K562 (cell line): ENCODE measurements around the gene SCPEP1. TPM values are rescaled to one million over a fixed set of nuclear protein-coding genes. Genes with fewer than 3 reads are reported as not detected.
A peak's percentile ranks its signal among the peaks of the same experiment; 100 is the strongest.

Experiments
- ATAC-seq: fragments of 200-7000 bp; cut with Tn5 transposase; 3 replicates; pipeline ENCODE4 v1.9.1; 2020; ENCODE audit warnings: moderate library complexity
- BruUV-seq: library from RNA; stranded (reverse); fragments of 400-500 nt; replicated peaks from 2 replicates; lab custom pipeline; 2021; lab: Mats Ljungman, UMichigan
- CTCF ChIA-PET: fragments of 300-600 bp; formaldehyde crosslinking; extraction: SDS; loops from one replicate; lab custom pipeline; 2021; ENCODE audit warnings: low intra/inter-chr PET ratio; lab: Yijun Ruan, JAX
- POLR2A ChIA-PET: fragments of 300-600, 350-650 bp; sonication (Branson Sonifier 250); formaldehyde crosslinking; extraction: SDS; loops from one replicate; lab custom pipeline; 2021; ENCODE audit warnings: antibody characterized with exemption, inconsistent platforms; lab: Yijun Ruan, JAX
- DNase-seq, 4 experiments: peaks; one replicate each; pipeline versions ENCODE4 v3.0.0 to v3.0.0-alpha.2; 2011 to 2018; ENCODE audit warnings: low spot score in 3 of 4, mixed read lengths in 3 of 4; ENCODE audit errors: extremely low read depth in 1 of 4
- FAIRE-seq: peaks from 2 replicates; lab custom pipeline; 2011; peaks lifted over from hg19 to GRCh38; lab: Jason Lieb, UNC
- H2AFZ ChIP-seq: 2 replicates; pipeline ENCODE4 v1.6.0; 2011; ENCODE audit warnings: low read depth, low read length, control low read depth, inconsistent platforms
- H3K27ac ChIP-seq: fragments of 200-600 bp; 3 replicates; pipeline ENCODE4 v1.8.0; 2011; ENCODE audit warnings: low read depth, mild to moderate bottlenecking, control low read depth, inconsistent platforms, low read length, moderate library complexity, mixed read lengths; ENCODE audit errors: extremely low read depth
- H3K27me3 ChIP-seq, 2 experiments: fragments of 300-600 bp in 1 of 2; 2 replicates in 1 of 2; 3 replicates in 1 of 2; pipeline versions ENCODE4 v1.6.0 to v1.8.0; 2011; ENCODE audit warnings: inconsistent platforms in 2 of 2, low read length in 2 of 2, mild to moderate bottlenecking in 1 of 2, mixed read lengths in 1 of 2, moderate library complexity in 1 of 2; ENCODE audit not compliant: control insufficient read depth in 2 of 2, insufficient read depth in 2 of 2
- H3K36me3 ChIP-seq: fragments of 300-600 bp; 3 replicates; pipeline ENCODE4 v1.8.0; 2011; ENCODE audit warnings: mild to moderate bottlenecking, low read length, inconsistent platforms; ENCODE audit not compliant: control insufficient read depth, insufficient read depth
- H3K4me1 ChIP-seq, 2 experiments: fragments of 200-600 bp in 1 of 2; replicated peaks in 1 of 2; 2 replicates in 1 of 2; 3 replicates in 1 of 2; pipeline versions ENCODE4 v1.5.1 to v1.8.0; 2011; ENCODE audit warnings: inconsistent platforms in 2 of 2, low read length in 2 of 2, mild to moderate bottlenecking in 1 of 2, mixed read lengths in 1 of 2, moderate library complexity in 1 of 2; ENCODE audit not compliant: control insufficient read depth in 2 of 2, insufficient read depth in 2 of 2
- H3K4me2 ChIP-seq: 2 replicates; pipeline ENCODE4 v1.6.1; 2011; ENCODE audit warnings: low read length, control low read depth, inconsistent platforms, mixed read lengths; ENCODE audit not compliant: insufficient read depth
- H3K4me3 ChIP-seq: fragments of 200-600 bp; sonication (generic), shearing (Covaris generic); 2 replicates; pipeline ENCODE4 v1.5.1; 2016; ENCODE audit warnings: control low read depth, inconsistent platforms
- H3K79me2 ChIP-seq: fragments of 200-600 bp; 3 replicates; pipeline ENCODE4 v1.8.0; 2011; ENCODE audit warnings: low read length, inconsistent platforms; ENCODE audit not compliant: control insufficient read depth, insufficient read depth
- H3K9ac ChIP-seq, 2 experiments: 2 replicates each; pipeline versions ENCODE4 v1.6.0 to v1.6.1; 2011; ENCODE audit warnings: low read depth in 2 of 2, low read length in 2 of 2, control low read depth in 1 of 2, inconsistent platforms in 1 of 2, mild to moderate bottlenecking in 1 of 2, mixed read lengths in 1 of 2; ENCODE audit not compliant: insufficient read depth in 1 of 2
- H3K9me1 ChIP-seq: one replicate; pipeline ENCODE4 v1.6.0; 2011; ENCODE audit warnings: inconsistent platforms, mild to moderate bottlenecking, low read length, moderate library complexity; ENCODE audit not compliant: control insufficient read depth, insufficient read depth
- H3K9me3 ChIP-seq: replicated peaks from 2 replicates; pipeline ENCODE4 v1.5.1; 2011; ENCODE audit warnings: low read depth, low read length, inconsistent platforms; ENCODE audit not compliant: control insufficient read depth, insufficient read depth
- H4K20me1 ChIP-seq: replicated peaks from 2 replicates; pipeline ENCODE4 v1.6.1; 2011; ENCODE audit warnings: low read length, inconsistent platforms, mixed read lengths; ENCODE audit not compliant: control insufficient read depth, insufficient read depth
- PBX2 ChIP-seq, 2 experiments: IDR thresholded peaks in 1 of 2; conservative IDR thresholded peaks in 1 of 2; 2 replicates each; pipeline ENCODE4 v1.6.1; 2016; ENCODE audit warnings: low read depth in 2 of 2, mild to moderate bottlenecking in 1 of 2, missing compliant biosample characterization in 1 of 2, missing genetic modification characterization in 1 of 2, moderate library complexity in 1 of 2
- ZBTB43 ChIP-seq: sonication (generic); formaldehyde crosslinking; IDR thresholded peaks from 2 replicates; pipeline ENCODE4 v1.8.0; 2023; ENCODE audit warnings: mild to moderate bottlenecking, missing genetic modification reagents
- ZNF384 ChIP-seq: IDR thresholded peaks from 2 replicates; pipeline ENCODE4 v1.6.1; 2012; ENCODE audit warnings: low read depth, low read length, improper control_type of control experiment
- WGBS: fragments of 100-300 bp; shearing (Covaris generic); methylation state at CpG from one replicate; pipeline ENCODE4 v1.1.6; 2016; ENCODE audit warnings: low coverage, mixed read lengths; ENCODE audit not compliant: insufficient coverage; ENCODE audit errors: missing lambda C conversion rate; 5-methylcytosine and 5-hydroxymethylcytosine counted together
- in situ Hi-C: fragments of 300-500 bp; cut with MboI; formaldehyde crosslinking; loops from 4 replicates; pipeline ENCODE4 v1.15.0; 2018; ENCODE audit warnings: inconsistent platforms, mixed read lengths
- intact Hi-C: fragments of 100-400 bp; cut with micrococcal nuclease; formaldehyde crosslinking; loops from 2 replicates; pipeline ENCODE4 v1.14.2; 2022
- polyA plus RNA-seq, 8 experiments: library from polyadenylated mRNA; depleted of rRNA in 4 of 8; stranded (reverse) in 5 of 8; unstranded in 3 of 8; fragments of >200 nt; fragmentation: Nextera tagmentation in 2 of 8; fragmentation: Illumina TruSeq in 1 of 8; extraction: Ambion mirVana in 2 of 8; extraction: Trizol in 1 of 8; gene quantifications; 2 replicates each; pipeline versions ENCODE4 v1.2.1 to v1.2.3, GENCODE V29; 2011 to 2014; ENCODE audit warnings: inconsistent platforms in 1 of 8, missing spikeins in 1 of 8
- total RNA-seq, 7 experiments: library from RNA; depleted of rRNA in 6 of 7; stranded (reverse); fragments of >200 nt in 6 of 7; fragmentation: Illumina TruSeq in 2 of 7; extraction: Trizol in 2 of 7; gene quantifications; 2 replicates each; pipeline versions ENCODE4 v1.2.1 to v1.2.3, GENCODE V29; 2011 to 2021; ENCODE audit warnings: low replicate concordance in 1 of 7
- TF ChIP-seq, protein P1 (sequence below): fragments of 450-650 bp; IDR thresholded peaks from 2 replicates; pipeline ENCODE4 v1.6.1; 2016

Gene SCPEP1
- total and polyA plus RNA-seq, 9 of the 15 experiments (the other 6 are each of a cell fraction or from before 2014, with no cell fraction given), result 5.1 to 14.8 (median 7.2) TPM

GRCh38 chr17:57034807-57035754 lies 57.1 kb downstream of the SCPEP1 start:
- peak; percentile 65 for TF ChIP-seq ZNF384
- TF ChIP-seq, protein P1, sequence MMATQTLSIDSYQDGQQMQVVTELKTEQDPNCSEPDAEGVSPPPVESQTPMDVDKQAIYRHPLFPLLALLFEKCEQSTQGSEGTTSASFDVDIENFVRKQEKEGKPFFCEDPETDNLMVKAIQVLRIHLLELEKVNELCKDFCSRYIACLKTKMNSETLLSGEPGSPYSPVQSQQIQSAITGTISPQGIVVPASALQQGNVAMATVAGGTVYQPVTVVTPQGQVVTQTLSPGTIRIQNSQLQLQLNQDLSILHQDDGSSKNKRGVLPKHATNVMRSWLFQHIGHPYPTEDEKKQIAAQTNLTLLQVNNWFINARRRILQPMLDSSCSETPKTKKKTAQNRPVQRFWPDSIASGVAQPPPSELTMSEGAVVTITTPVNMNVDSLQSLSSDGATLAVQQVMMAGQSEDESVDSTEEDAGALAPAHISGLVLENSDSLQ, result peak; percentile 86
- TF ChIP-seq PBX2 (CRISPR knock-in tag; IDR thresholded peaks at IDR 0.05; ENCODE audit: low read depth), result no peak
- TF ChIP-seq PBX2 (tag; conservative IDR thresholded peaks at IDR 0.05; ENCODE audit: low read depth), result 0 out of 2 replicates have a peak, but pooled peaks have one; percentile 10
- TF ChIP-seq ZBTB43 (CRISPR knock-in tag), result no peak
- no peaks in the 10 kb centered on the region for H3K79me2 ChIP-seq
- H3K9me1 ChIP-seq, result no peaks in the 10 kb centered on the region
- no peak for FAIRE-seq
- H2AFZ ChIP-seq, result no peak overlapping the region
- H3K36me3 ChIP-seq, result no peaks in the 10 kb centered on the region
- intact Hi-C loops (no loop called here), in situ Hi-C loops (no loop called here)
- peaks cover 3% of the 10 kb centered on the region in 2 experiments; a peak in 2 of 5 replicates for H3K4me1 ChIP-seq
- H3K9ac ChIP-seq, result no peak overlapping the region
- WGBS, result 4% methylated on average over 7 of the region's 10 CpGs
- CTCF ChIA-PET, result no interaction called here
- no peaks in the 10 kb centered on the region for H4K20me1 ChIP-seq
- DNase-seq, result no peak
- H3K4me2 ChIP-seq, result no peak overlapping the region
- no TSS peak for BruUV-seq
- H3K27ac ChIP-seq, result no peak overlapping the region
- ATAC-seq, result peak; percentile 44
- peaks cover 0 to 5% of the 10 kb centered on the region in 2 experiments; a peak in 1 of 5 replicates for H3K27me3 ChIP-seq
- no peaks in the 10 kb centered on the region for H3K9me3 ChIP-seq
- POLR2A ChIA-PET, result interaction anchor here (0.7 to 1.7 kb wide), 6 partner anchors 13 to 50 kb away, joined by 3 to 6 read pairs (median 4); partner anchors contain the start of gene AKAP1
- H3K4me3 ChIP-seq, result no peak overlapping the region
